Activated naive CD8-positive, alpha-beta T cell treated with anti-CD3 and anti-CD28 coated beads, Interleukin-2, amount 50 U/mL, for 16 hours (primary cell): ENCODE measurements around the gene FBRS.
"Not testable (repeated sequence)": the region's sequence is repeated elsewhere in the genome, so short reads cannot be mapped to it uniquely, and the experiment has no call there.

ENCODE experiments used
- DNase-seq: peaks from one replicate; pipeline ENCODE4 v3.0.0-alpha.2; 2020; ENCODE audit warnings: low read depth, low spot score

The FBRS gene

GRCh38 chr16:30664616-30665109, 6.4 kb downstream of the FBRS start:
- DNase-seq = no peak

GRCh38 chr16:30665155-30665829, 7.1 kb downstream of the FBRS start:
- DNase-seq = no peak

GRCh38 chr16:30665830-30666190, 7.6 kb downstream of the FBRS start:
- no peak for DNase-seq

- no peak for DNase-seq
These were observed 8.4 kb downstream of the FBRS start for GRCh38 chr16:30666681-30667080.

GRCh38 chr16:30667361-30667905, 9.2 kb downstream of the FBRS start:
- DNase-seq = no peak

GRCh38 chr16:30668393-30668792, 10.2 kb downstream of the FBRS start:
- no peak for DNase-seq

GRCh38 chr16:30669026-30669902, 11.0 kb downstream of the FBRS start:
- no peak for DNase-seq

GRCh38 chr16:30669903-30670824, 11.9 kb downstream of the FBRS start:
- no peak for DNase-seq

- DNase-seq = no peak
These were observed 16.9 kb downstream of the FBRS start for GRCh38 chr16:30675143-30675542.

GRCh38 chr16:30677931-30678585, 19.8 kb downstream of the FBRS start:
- DNase-seq = no peak

- DNase-seq = no peak
These were observed 20.3 kb downstream of the FBRS start for GRCh38 chr16:30678586-30678970.

- DNase-seq = no peak
These were observed 22.1 kb downstream of the FBRS start for GRCh38 chr16:30680326-30680725.

- DNase-seq = no peak
These were observed 30.5 kb downstream of the FBRS start for GRCh38 chr16:30688701-30689100.

- DNase-seq = no peak
These were observed 33.7 kb downstream of the FBRS start for GRCh38 chr16:30691907-30692306.

- DNase-seq = no peak
These were observed 34.3 kb downstream of the FBRS start for GRCh38 chr16:30692396-30693064.

- DNase-seq = no peak
These were observed 36.9 kb downstream of the FBRS start for GRCh38 chr16:30694926-30695693.

GRCh38 chr16:30696646-30697045, 38.4 kb downstream of the FBRS start:
- not testable (repeated sequence) for DNase-seq

GRCh38 chr16:30697264-30698138, 39.3 kb downstream of the FBRS start:
- no peak for DNase-seq
